GM12878 (cell line): ENCODE results near the gene MED1.

Source experiments
- CTCF ChIP-seq, 3 experiments: IDR thresholded peaks in 2 of 3; conservative IDR thresholded peaks in 1 of 3; 2 replicates each; pipeline ENCODE4 v1.5.1; 2011; ENCODE audit warnings: low read depth in 3 of 3, low read length in 3 of 3, mild to moderate bottlenecking in 3 of 3, control low read depth in 2 of 3, moderate library complexity in 2 of 3, inconsistent platforms in 1 of 3, mixed read lengths in 1 of 3; ENCODE audit not compliant: control insufficient read depth in 2 of 3, insufficient read depth in 1 of 3; ENCODE audit errors: extremely low read depth in 1 of 3
- POLR2A ChIP-seq: IDR thresholded peaks from 2 replicates; pipeline ENCODE4 v1.6.1; 2011; ENCODE audit warnings: low read depth, mild to moderate bottlenecking, low read length

GRCh38 chr17:39485555-39485954 is 34.5 kb upstream of the MED1 start:
- no peak for TF ChIP-seq CTCF (IDR thresholded peaks at IDR 0.05 in 2 of 3, conservative IDR thresholded peaks at IDR 0.05 in 1 of 3; ENCODE audit: control insufficient read depth in 2 of 3, extremely low read depth in 1 of 3, insufficient read depth in 1 of 3, low read depth in 3 of 3, low read length in 3 of 3)
- TF ChIP-seq POLR2A: no peak
